WTC11 (cell line): ENCODE data around the gene MICA. TPM values are rescaled to one million over a fixed set of nuclear protein-coding genes. Genes with fewer than 3 reads are reported as not detected.

Experiments
- ARID4B ChIP-seq: sonication (generic); formaldehyde crosslinking; IDR thresholded peaks from 2 replicates; pipeline ENCODE4 v1.8.0; 2023; ENCODE audit warnings: missing genetic modification reagents, mild to moderate bottlenecking, borderline replicate concordance
- ATF2 ChIP-seq: sonication (generic); formaldehyde crosslinking; IDR thresholded peaks from 2 replicates; pipeline ENCODE4 v1.8.1; 2022; ENCODE audit warnings: low read depth, missing genetic modification reagents, borderline replicate concordance
- CDX4 ChIP-seq: fragments of 250-450 bp; sonication (Bioruptor Pico); IDR thresholded peaks from 2 replicates; pipeline ENCODE4 v1.9.0; 2021; ENCODE audit warnings: moderate library complexity, mild to moderate bottlenecking, inconsistent platforms, borderline replicate concordance
- E2F4 ChIP-seq: sonication (generic); formaldehyde crosslinking; IDR thresholded peaks from 2 replicates; pipeline ENCODE4 v1.8.1; 2022; ENCODE audit warnings: low read depth, mild to moderate bottlenecking, moderate library complexity, missing genetic modification reagents, borderline replicate concordance
- ERG ChIP-seq: fragments of 250-450 bp; sonication (Bioruptor Pico); IDR thresholded peaks from 2 replicates; pipeline ENCODE4 v1.8.0; 2021; ENCODE audit warnings: mild to moderate bottlenecking
- FOXK1 ChIP-seq: sonication (generic); formaldehyde crosslinking; IDR thresholded peaks from 2 replicates; pipeline ENCODE4 v1.8.0; 2022; ENCODE audit warnings: mild to moderate bottlenecking, moderate library complexity, missing genetic modification reagents
- GTF2I ChIP-seq: fragments of 250-450 bp; sonication (Bioruptor Pico); conservative IDR thresholded peaks from 2 replicates; pipeline ENCODE4 v1.4.0; 2021; ENCODE audit warnings: mild to moderate bottlenecking
- HMGA2 ChIP-seq: fragments of 250-450 bp; sonication (Bioruptor Pico); IDR thresholded peaks from 2 replicates; pipeline ENCODE4 v1.4.0; 2021; ENCODE audit warnings: mild to moderate bottlenecking, moderate library complexity
- JUN ChIP-seq: sonication (generic); formaldehyde crosslinking; IDR thresholded peaks from 2 replicates; pipeline ENCODE4 v1.8.0; 2023; ENCODE audit warnings: mild to moderate bottlenecking, missing genetic modification reagents
- NFATC4 ChIP-seq: fragments of 250-450 bp; sonication (Bioruptor Pico); IDR thresholded peaks from 2 replicates; pipeline ENCODE4 v1.9.0; 2021; ENCODE audit warnings: mild to moderate bottlenecking
- NR3C1 ChIP-seq: sonication (generic); formaldehyde crosslinking; conservative IDR thresholded peaks from 2 replicates; pipeline ENCODE4 v1.8.1; 2023; ENCODE audit warnings: low read depth, mild to moderate bottlenecking, missing genetic modification reagents
- SMAD3 ChIP-seq: sonication (generic); formaldehyde crosslinking; IDR thresholded peaks from 2 replicates; pipeline ENCODE4 v1.8.0; 2022; ENCODE audit warnings: missing genetic modification reagents, mild to moderate bottlenecking, borderline replicate concordance
- SMAD4 ChIP-seq: sonication (generic); formaldehyde crosslinking; IDR thresholded peaks from 2 replicates; pipeline ENCODE4 v1.8.0; 2022; ENCODE audit warnings: mild to moderate bottlenecking, missing genetic modification reagents
- TEAD1 ChIP-seq: sonication (generic); formaldehyde crosslinking; IDR thresholded peaks from 2 replicates; pipeline ENCODE4 v1.8.0; 2022; ENCODE audit warnings: mild to moderate bottlenecking, missing genetic modification reagents
- ZBTB21 ChIP-seq: sonication (generic); formaldehyde crosslinking; IDR thresholded peaks from 2 replicates; pipeline ENCODE4 v1.8.1; 2023; ENCODE audit warnings: mild to moderate bottlenecking, missing genetic modification reagents, borderline replicate concordance
- ZNF121 ChIP-seq: sonication (generic); formaldehyde crosslinking; IDR thresholded peaks from 2 replicates; pipeline ENCODE4 v1.8.0; 2023; ENCODE audit warnings: missing genetic modification reagents
- ZNF232 ChIP-seq: sonication (generic); formaldehyde crosslinking; IDR thresholded peaks from 2 replicates; pipeline ENCODE4 v1.8.0; 2022; ENCODE audit warnings: mild to moderate bottlenecking, missing genetic modification reagents
- ZNF317 ChIP-seq: sonication (generic); formaldehyde crosslinking; IDR thresholded peaks from 2 replicates; pipeline ENCODE4 v1.8.1; 2023; ENCODE audit warnings: low read depth, mild to moderate bottlenecking, moderate library complexity, missing genetic modification reagents, borderline replicate concordance
- total RNA-seq: library from RNA; stranded (reverse); gene quantifications from 3 replicates; pipeline ENCODE4 v1.2.3, GENCODE V29; 2021
- TF ChIP-seq, protein P1 (sequence below): sonication (generic); formaldehyde crosslinking; IDR thresholded peaks from 2 replicates; pipeline ENCODE4 v1.8.1; 2023; ENCODE audit warnings: mild to moderate bottlenecking, missing genetic modification reagents, borderline replicate concordance
- TF ChIP-seq, protein P2 (sequence below): sonication (generic); formaldehyde crosslinking; IDR thresholded peaks from 2 replicates; pipeline ENCODE4 v1.8.0; 2022; ENCODE audit warnings: mild to moderate bottlenecking, missing genetic modification reagents
- TF ChIP-seq, protein P3 (sequence below): sonication (generic); formaldehyde crosslinking; IDR thresholded peaks from 2 replicates; pipeline ENCODE4 v1.8.0; 2022; ENCODE audit warnings: mild to moderate bottlenecking, missing genetic modification reagents

The MICA gene
- total RNA-seq, 1 experiment from 2014 or later: 12.9 TPM

- TF ChIP-seq, protein P1, sequence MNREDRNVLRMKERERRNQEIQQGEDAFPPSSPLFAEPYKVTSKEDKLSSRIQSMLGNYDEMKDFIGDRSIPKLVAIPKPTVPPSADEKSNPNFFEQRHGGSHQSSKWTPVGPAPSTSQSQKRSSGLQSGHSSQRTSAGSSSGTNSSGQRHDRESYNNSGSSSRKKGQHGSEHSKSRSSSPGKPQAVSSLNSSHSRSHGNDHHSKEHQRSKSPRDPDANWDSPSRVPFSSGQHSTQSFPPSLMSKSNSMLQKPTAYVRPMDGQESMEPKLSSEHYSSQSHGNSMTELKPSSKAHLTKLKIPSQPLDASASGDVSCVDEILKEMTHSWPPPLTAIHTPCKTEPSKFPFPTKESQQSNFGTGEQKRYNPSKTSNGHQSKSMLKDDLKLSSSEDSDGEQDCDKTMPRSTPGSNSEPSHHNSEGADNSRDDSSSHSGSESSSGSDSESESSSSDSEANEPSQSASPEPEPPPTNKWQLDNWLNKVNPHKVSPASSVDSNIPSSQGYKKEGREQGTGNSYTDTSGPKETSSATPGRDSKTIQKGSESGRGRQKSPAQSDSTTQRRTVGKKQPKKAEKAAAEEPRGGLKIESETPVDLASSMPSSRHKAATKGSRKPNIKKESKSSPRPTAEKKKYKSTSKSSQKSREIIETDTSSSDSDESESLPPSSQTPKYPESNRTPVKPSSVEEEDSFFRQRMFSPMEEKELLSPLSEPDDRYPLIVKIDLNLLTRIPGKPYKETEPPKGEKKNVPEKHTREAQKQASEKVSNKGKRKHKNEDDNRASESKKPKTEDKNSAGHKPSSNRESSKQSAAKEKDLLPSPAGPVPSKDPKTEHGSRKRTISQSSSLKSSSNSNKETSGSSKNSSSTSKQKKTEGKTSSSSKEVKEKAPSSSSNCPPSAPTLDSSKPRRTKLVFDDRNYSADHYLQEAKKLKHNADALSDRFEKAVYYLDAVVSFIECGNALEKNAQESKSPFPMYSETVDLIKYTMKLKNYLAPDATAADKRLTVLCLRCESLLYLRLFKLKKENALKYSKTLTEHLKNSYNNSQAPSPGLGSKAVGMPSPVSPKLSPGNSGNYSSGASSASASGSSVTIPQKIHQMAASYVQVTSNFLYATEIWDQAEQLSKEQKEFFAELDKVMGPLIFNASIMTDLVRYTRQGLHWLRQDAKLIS (CRISPR knock-in tag): no peak
- TF ChIP-seq HMGA2 (no peak), ZNF121 (CRISPR knock-in tag) (no peak), FOXK1 (no peak), GTF2I (no peak), ARID4B (0 out of 2 replicates have a peak, but pooled peaks have one; percentile 13), E2F4 (CRISPR knock-in tag) (no peak), ATF2 (CRISPR knock-in tag) (no peak), NFATC4 (CRISPR knock-in tag) (no peak), TEAD1 (CRISPR knock-in tag) (0 out of 2 replicates have a peak, but pooled peaks have one; percentile 7), SMAD4 (no peak), ZBTB21 (CRISPR knock-in tag) (no peak), ZNF317 (no peak), CDX4 (CRISPR knock-in tag) (no peak), JUN (no peak), NR3C1 (CRISPR knock-in tag) (no peak), ZNF232 (CRISPR knock-in tag) (no peak), SMAD3 (CRISPR knock-in tag) (no peak), ERG (CRISPR knock-in tag) (no peak)
- TF ChIP-seq, protein P2, sequence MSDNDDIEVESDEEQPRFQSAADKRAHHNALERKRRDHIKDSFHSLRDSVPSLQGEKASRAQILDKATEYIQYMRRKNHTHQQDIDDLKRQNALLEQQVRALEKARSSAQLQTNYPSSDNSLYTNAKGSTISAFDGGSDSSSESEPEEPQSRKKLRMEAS (CRISPR knock-in tag): peak; percentile 34; the same call in 1 of the 2 replicates
- TF ChIP-seq, protein P3, sequence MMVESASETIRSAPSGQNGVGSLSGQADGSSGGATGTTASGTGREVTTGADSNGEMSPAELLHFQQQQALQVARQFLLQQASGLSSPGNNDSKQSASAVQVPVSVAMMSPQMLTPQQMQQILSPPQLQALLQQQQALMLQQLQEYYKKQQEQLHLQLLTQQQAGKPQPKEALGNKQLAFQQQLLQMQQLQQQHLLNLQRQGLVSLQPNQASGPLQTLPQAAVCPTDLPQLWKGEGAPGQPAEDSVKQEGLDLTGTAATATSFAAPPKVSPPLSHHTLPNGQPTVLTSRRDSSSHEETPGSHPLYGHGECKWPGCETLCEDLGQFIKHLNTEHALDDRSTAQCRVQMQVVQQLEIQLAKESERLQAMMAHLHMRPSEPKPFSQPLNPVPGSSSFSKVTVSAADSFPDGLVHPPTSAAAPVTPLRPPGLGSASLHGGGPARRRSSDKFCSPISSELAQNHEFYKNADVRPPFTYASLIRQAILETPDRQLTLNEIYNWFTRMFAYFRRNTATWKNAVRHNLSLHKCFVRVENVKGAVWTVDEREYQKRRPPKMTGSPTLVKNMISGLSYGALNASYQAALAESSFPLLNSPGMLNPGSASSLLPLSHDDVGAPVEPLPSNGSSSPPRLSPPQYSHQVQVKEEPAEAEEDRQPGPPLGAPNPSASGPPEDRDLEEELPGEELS (CRISPR knock-in tag): no peak
Observed at GRCh38 chr6:31399589-31400466, 3.6 kb upstream of the MICA start (continued).
